Suprapubic skin (tissue), 4 donors: ENCODE data around the gene FRZB. TPM values are rescaled to one million over a fixed set of nuclear protein-coding genes. Genes with fewer than 3 reads are reported as not detected.

Source experiments
- DNase-seq, 2 donors: peaks; one replicate each; pipeline ENCODE4 v3.0.0-alpha.2; 2019; ENCODE audit warnings: low spot score in 2 of 2
- H3K27ac ChIP-seq: fragments of 200-600 bp; sonication (generic); one replicate; pipeline ENCODE4 v1.5.1; 2019
- H3K27me3 ChIP-seq: fragments of 200-600 bp; sonication (generic); one replicate; pipeline ENCODE4 v1.5.1; 2019
- H3K36me3 ChIP-seq: fragments of 200-600 bp; sonication (generic); one replicate; pipeline ENCODE4 v1.5.1; 2019
- H3K4me1 ChIP-seq: fragments of 200-600 bp; sonication (generic); one replicate; pipeline ENCODE4 v1.5.1; 2019
- H3K4me3 ChIP-seq: fragments of 200-600 bp; sonication (generic); one replicate; pipeline ENCODE4 v1.5.1; 2019; ENCODE audit warnings: mild to moderate bottlenecking
- H3K9me3 ChIP-seq: fragments of 200-600 bp; sonication (generic); one replicate; pipeline ENCODE4 v1.5.1; 2019
- EP300 ChIP-seq: sonication (generic); formaldehyde crosslinking; IDR thresholded peaks from one replicate; pipeline ENCODE4 v1.6.1; 2017; ENCODE audit warnings: antibody characterized with exemption
- POLR2A ChIP-seq, 2 donors: fragments of 450-650 bp; IDR thresholded peaks; one replicate each; pipeline ENCODE4 v1.6.1; 2017; ENCODE audit warnings: antibody characterized with exemption in 2 of 2, mild to moderate bottlenecking in 2 of 2, moderate library complexity in 2 of 2
- POLR2AphosphoS5 ChIP-seq, 3 donors: sonication (generic); formaldehyde crosslinking; IDR thresholded peaks; one replicate each; pipeline ENCODE4 v1.6.1; 2017; ENCODE audit warnings: antibody characterized with exemption in 3 of 3
- WGBS: methylation state at CpG from one replicate; pipeline ENCODE4 v1.1.5; 2018; 5-methylcytosine and 5-hydroxymethylcytosine counted together
- total RNA-seq, 4 donors: library from RNA; depleted of rRNA; stranded (reverse); fragments of >200 nt; gene quantifications; one replicate each; pipeline ENCODE4 v1.1.0, GENCODE V29; 2016
- TF ChIP-seq, protein P1 (sequence below), 2 donors: fragments of 200-600 bp in 1 of 2; fragments of 450-650 bp in 1 of 2; sonication (generic) in 1 of 2; IDR thresholded peaks; one replicate each; pipeline ENCODE4 v1.5.1; 2016 to 2019; ENCODE audit warnings: antibody characterized with exemption in 2 of 2, mild to moderate bottlenecking in 1 of 2, moderate library complexity in 1 of 2

The FRZB gene
- total RNA-seq, 4 donors from 2014 or later = 10.7 to 20.3 (median 13.4) TPM

DNA sequence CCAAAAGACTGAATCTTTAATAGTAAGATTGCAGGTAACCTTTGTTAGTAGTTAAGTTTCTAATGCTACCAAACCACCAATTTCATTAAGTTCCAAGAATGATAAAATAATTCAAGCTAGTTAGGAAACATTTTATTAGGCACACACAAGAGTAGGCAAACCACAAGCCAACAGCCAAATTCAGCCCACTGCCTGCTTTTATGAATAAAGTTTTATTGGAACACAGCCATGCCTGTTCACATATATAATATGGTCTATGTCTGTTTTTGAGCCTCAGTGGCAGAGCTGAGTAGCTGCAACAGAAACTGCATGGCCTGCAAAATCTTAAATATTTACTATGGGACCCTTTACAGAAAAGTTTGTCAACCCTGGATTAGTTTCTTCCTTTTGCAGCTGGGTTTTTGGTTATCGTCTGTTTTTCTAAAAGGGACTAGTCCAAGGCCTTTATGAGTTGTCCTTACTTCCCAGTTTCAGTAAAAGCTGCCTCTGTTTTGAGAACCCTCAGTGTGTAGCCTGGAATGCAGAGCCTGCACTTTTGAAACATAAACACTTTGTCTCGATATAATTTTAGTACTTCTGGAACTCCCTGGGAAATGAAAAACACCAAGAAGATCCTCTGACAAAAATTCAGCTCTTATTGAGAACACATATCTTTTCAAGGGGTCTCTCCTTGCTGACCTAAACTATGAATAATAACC lies 39.1 kb downstream of the FRZB start:
- no peaks in the 10 kb centered on the region for H3K9me3 ChIP-seq
- no peaks in the 10 kb centered on the region for H3K36me3 ChIP-seq
- TF ChIP-seq POLR2A (IDR thresholded peaks at IDR 0.05) (no peak), EP300 (no peak), POLR2AphosphoS5 (IDR thresholded peaks at IDR 0.05) (no peak)
- TF ChIP-seq, protein P1, sequence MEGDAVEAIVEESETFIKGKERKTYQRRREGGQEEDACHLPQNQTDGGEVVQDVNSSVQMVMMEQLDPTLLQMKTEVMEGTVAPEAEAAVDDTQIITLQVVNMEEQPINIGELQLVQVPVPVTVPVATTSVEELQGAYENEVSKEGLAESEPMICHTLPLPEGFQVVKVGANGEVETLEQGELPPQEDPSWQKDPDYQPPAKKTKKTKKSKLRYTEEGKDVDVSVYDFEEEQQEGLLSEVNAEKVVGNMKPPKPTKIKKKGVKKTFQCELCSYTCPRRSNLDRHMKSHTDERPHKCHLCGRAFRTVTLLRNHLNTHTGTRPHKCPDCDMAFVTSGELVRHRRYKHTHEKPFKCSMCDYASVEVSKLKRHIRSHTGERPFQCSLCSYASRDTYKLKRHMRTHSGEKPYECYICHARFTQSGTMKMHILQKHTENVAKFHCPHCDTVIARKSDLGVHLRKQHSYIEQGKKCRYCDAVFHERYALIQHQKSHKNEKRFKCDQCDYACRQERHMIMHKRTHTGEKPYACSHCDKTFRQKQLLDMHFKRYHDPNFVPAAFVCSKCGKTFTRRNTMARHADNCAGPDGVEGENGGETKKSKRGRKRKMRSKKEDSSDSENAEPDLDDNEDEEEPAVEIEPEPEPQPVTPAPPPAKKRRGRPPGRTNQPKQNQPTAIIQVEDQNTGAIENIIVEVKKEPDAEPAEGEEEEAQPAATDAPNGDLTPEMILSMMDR (IDR thresholded peaks at IDR 0.05) = no peak
- 67% methylated on average over 2 of the region's 2 CpGs for WGBS
- H3K27ac ChIP-seq = no peak overlapping the region
- no peaks in the 10 kb centered on the region for H3K4me1 ChIP-seq
- no peak overlapping the region for H3K4me3 ChIP-seq
- H3K27me3 ChIP-seq = no peaks in the 10 kb centered on the region
- no peak for DNase-seq

DNA sequence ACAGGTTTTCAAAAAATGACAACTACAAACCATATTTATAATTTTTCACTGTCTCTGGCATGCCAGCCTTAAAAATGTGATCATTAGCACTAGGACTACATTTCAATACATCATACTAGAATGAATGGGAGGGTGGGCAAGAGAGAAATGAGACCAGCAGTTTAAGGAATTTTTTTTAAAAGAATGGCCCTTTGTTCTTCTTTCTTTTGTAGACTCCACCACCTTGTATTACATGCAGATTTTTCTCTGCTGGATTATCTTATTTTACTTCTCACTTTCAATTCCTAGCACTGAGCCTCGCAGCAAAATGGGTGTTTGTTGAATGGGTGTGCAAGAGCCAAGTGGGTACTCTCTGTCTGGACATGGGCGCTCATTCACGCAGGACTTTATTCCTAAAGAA lies 39.9 kb downstream of the FRZB start:
- Histone ChIP-seq H3K4me3 (no peak overlapping the region), H3K4me1 (no peaks in the 10 kb centered on the region), H3K27me3 (no peaks in the 10 kb centered on the region), H3K36me3 (no peaks in the 10 kb centered on the region), H3K27ac (no peak overlapping the region), H3K9me3 (no peaks in the 10 kb centered on the region)
- TF ChIP-seq POLR2AphosphoS5 (IDR thresholded peaks at IDR 0.05) (no peak), EP300 (no peak), POLR2A (IDR thresholded peaks at IDR 0.05) (no peak)
- TF ChIP-seq, protein P1 (IDR thresholded peaks at IDR 0.05) = no peak
- no peak for DNase-seq
- WGBS = 81% methylated on average over 3 of the region's 3 CpGs

DNA sequence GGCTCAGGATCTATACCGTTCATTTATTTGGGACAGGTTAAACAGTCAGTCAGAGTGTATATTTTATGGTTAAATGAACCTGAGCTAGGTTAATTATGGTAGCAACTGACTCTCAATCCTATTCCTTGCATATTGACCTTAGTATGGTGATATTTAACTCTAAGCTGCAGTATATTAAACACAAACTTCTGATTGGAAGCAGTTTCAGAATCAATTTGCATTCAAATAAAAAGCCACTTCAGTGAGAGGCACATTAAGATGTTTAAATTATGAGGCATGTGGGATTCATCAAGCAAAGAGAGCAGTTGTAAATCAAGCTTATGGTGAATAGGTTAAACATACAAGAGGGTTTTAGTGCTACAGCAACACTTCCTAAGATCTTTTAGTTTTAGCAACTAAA lies 40.4 kb downstream of the FRZB start:
- Histone ChIP-seq H3K36me3 (no peaks in the 10 kb centered on the region), H3K27ac (no peak overlapping the region), H3K27me3 (no peaks in the 10 kb centered on the region), H3K4me1 (no peaks in the 10 kb centered on the region), H3K4me3 (no peak overlapping the region), H3K9me3 (no peaks in the 10 kb centered on the region)
- 61% methylated on average over 1 of the region's 1 CpG for WGBS
- DNase-seq = no peak
- TF ChIP-seq, protein P1 (IDR thresholded peaks at IDR 0.05) = no peak

DNA sequence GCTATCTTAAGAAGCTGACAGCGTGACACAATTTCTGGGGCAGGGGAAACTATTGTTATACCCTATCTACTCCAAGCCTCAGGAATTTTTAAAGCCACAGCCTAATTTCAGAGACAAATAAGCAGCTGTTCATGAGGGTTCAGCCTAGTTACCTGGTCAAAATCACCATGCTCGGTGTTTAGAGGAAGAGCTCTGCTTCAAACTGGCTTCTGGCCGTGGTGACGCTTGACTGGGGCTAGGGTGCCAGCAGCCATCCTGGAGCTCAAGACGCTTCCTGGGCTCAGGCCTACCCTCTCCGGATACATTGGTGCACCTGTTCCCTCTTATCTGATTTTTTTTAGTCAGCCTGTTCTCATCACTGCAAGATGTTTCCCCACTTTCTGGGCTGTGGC lies 41.7 kb downstream of the FRZB start:
- H3K36me3 ChIP-seq = no peaks in the 10 kb centered on the region
- 71% methylated on average over 6 of the region's 6 CpGs for WGBS
- H3K4me3 ChIP-seq = no peak overlapping the region
- H3K27ac ChIP-seq = no peak overlapping the region
- no peaks in the 10 kb centered on the region for H3K4me1 ChIP-seq
- DNase-seq = no peak
- no peaks in the 10 kb centered on the region for H3K27me3 ChIP-seq
- no peaks in the 10 kb centered on the region for H3K9me3 ChIP-seq
- TF ChIP-seq POLR2A (IDR thresholded peaks at IDR 0.05) = no peak
- TF ChIP-seq, protein P1 (IDR thresholded peaks at IDR 0.05) = no peak
- TF ChIP-seq EP300 = no peak
- TF ChIP-seq POLR2AphosphoS5 (IDR thresholded peaks at IDR 0.05) = no peak

DNA sequence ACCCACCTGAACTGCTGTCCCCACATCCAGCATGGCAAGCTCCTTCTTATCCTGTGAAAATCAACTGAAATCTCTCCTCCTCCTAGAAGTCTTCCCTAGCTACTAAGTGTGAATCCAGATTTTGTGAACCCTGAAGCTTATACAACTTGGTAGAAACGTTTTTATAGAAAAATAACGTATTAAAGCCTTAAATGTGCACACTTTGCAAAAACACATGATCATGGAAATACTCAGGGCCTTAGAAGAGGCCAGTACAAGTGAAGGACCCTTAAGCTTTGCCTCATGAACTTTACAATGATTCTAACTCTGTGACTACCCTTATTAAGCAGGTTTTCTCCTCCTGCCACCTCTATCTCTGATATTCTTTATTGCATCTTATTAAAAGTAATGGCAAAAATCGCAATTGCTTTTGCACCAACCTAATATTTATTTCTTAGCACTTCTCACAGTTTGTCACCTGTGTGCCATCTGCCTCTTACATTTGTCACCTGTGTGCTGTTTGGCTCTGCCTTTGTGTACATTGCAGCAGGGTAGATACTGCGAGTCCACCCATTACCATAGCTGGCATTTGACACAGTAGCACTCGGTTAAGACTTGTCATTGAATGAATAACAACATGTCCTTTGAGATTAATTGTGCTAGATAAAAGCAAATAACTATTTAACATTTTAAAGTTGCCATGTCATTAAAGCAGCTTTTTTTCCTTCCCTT lies 42.2 kb downstream of the FRZB start:
- no peaks in the 10 kb centered on the region for H3K9me3 ChIP-seq
- no peaks in the 10 kb centered on the region for H3K4me1 ChIP-seq
- DNase-seq = no peak
- no peak overlapping the region for H3K27ac ChIP-seq
- no peaks in the 10 kb centered on the region for H3K27me3 ChIP-seq
- H3K4me3 ChIP-seq = no peak overlapping the region
- no peak for TF ChIP-seq POLR2A (IDR thresholded peaks at IDR 0.05)
- no peak for TF ChIP-seq EP300
- TF ChIP-seq POLR2AphosphoS5 (IDR thresholded peaks at IDR 0.05) = no peak
- TF ChIP-seq, protein P1 (IDR thresholded peaks at IDR 0.05) = no peak
- 71% methylated on average over 5 of the region's 5 CpGs for WGBS
- no peaks in the 10 kb centered on the region for H3K36me3 ChIP-seq
